GM20431 (cell line): ENCODE data around the gene MCF2L2.

Source experiments
- in situ Hi-C: fragments of 300-500 bp; cut with MseI, MboI; formaldehyde crosslinking; loops from one replicate; pipeline ENCODE4 v1.15.0; 2020; ENCODE audit warnings: low sequenced_read_pairs; ENCODE audit not compliant: unreplicated experiment

MCF2L2 gene

DNA sequence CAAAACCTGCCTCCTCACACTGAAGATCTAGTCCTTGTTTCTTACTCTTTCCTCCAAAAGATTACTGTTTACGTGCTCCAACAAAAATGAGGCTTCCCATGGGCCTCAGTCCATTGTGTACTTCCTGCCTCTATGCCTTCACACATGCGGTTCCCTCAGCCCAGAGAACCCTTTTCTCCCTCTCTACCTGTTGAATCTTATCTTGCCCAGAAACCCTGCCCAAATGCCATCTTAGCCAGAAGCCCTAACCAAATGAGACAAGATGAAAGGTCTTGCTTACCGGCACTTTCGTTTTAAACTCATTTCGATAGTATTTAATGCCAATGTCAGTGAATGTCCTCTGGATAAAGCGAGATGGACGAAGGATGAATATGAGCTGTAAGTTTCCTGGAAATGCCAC, 89.9 kb downstream of the MCF2L2 start:
- in situ Hi-C loops: no loop called here

DNA sequence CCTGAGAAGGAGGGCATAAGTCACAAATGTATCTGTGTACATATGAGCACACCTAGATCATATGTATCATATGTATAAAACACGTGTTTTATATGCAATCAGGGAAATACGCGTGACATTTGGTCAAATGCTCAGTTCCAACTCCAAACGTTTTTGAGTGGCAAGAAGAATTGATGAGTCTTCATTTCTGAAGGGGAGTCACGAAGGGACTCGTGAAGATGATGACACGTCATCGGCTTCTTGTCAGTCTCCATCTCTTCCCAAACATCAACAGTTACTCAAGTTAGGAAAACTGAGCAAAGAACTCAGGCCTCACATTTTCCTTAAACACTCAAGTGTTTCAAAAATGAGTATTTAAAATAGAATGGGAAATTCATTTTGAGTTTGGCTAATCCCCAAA, 95.9 kb downstream of the MCF2L2 start:
- in situ Hi-C loops: no loop called here

DNA sequence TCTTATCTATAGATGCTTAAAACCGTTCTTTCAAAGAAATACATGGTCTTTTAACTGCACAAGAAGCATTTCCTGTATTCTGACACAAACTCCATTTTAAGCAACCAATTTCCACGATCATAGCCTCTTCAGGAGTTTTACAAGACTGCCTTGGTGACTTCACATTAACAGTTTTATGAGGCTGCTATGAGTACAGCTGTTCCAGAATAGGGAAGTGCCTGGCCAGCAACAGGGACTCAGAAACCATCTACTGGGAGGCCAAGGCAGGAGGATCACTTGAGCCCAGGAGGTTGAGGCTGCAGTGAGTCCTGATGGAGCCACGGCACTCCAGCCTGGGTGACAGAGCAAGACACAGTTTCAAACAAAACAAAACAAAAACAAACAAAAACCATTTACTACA, 96.9 kb downstream of the MCF2L2 start:
- in situ Hi-C loops: no loop called here

DNA sequence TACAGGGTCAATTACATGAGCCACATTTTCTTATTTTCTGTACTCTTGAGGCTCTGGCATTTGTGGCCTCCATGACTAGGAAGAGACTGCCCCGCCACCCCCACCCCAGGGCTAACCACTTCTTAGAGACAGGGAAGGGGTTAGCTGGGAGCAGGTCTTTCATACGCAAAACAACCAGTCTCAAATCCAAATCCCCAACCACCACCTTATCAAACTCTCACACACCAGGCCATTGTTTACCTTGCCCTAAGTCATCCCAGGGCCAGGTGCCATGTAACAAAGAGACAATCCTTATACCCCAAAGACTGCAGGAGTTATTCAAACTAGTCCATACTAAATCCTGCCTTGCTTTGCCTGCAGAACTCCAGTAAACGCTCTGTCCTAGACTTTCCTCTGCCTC, 97.5 kb downstream of the MCF2L2 start:
- in situ Hi-C loops: no loop called here

DNA sequence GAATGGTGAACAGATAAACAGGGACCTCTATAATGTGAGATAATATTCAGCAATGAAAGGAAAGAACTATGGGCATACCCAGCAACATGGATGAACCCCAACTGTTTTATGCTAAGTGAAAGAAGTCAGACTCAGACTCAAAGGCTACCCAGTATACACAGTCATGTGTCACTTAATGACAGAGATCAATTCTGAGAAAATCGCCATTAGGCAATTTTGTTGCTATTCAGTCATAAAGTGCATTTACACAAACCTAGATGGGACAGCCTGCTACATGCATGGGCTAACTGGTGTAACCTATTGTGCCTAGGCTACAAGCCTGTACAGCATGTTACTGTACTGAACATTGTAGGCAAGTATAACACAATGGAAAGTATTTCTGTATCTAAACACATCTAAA, 98.9 kb downstream of the MCF2L2 start:
- in situ Hi-C loops: no loop called here

DNA sequence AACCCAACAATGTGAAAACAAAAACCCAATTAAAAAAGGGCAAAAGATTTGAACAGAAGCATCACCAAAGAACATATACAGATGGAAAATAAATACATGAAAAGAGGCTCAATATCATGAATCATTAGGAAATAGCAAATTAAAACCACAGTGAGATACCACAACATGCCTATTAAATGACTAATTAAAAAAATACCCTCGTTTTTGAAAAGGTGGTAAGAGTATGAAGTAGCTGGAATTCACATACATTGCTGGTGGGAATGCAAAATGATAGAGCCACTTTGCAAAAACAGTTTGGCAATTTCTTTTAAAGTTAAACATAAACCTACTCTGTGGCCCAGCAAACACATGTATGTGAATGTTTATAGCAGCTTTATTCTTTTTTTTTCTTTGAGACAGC, 99.6 kb downstream of the MCF2L2 start:
- in situ Hi-C loops: no loop called here

DNA sequence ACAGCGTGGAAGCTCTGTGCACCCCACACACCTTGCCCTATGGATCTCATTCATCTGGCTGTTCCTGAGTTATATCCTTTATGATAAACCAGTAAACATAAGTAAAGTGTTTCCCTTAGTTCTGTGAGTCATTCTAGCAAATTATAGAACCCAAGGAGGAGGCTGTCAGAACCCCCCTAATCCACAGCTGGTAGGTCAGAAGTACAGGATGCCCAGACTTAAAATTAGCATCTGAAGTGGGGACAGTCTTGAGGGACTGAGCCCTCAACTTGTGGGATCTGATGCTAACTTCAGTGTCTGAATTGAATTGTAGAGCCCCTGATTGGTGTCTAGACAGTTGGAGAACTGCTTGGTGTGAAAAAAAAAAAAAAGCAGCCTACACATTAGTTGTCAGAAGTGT, 100.3 kb downstream of the MCF2L2 start:
- in situ Hi-C loops: no loop called here

DNA sequence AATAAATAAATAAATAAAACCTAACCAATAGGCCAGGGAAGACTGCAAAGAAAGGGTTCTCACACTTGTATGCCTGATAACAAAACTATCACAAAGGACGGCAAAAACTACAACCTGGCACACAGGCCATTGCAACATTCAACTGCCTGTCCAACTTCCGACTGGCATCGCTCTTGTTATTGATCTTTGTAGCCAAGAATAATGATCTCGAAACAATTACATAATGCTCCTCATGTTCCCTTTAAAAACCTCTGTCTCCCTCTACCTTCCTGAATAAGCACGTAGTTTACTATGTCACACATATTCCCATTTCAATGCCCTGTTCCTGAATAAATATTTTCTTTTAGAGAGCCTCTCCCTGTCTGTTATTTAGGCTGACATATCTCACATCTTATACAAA, 101.1 kb downstream of the MCF2L2 start:
- in situ Hi-C loops: no loop called here

DNA sequence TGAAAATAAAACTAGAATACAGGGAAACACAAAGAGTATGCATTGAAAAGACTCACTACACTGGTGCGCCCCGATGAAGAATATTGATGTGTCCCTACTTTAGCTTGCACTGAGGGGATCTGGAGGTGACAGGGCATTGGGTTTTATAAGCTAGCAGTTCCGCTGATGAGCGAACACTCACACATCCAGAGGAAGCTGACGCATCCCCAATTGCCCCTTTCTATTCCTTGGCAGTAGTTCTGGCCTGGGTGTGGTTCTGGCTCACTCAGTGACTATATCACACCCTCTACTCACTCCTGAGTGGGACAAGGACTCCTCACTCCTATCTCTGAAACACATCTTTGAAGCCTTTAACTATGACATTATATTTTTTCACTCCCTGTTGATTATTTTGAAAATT, 104.3 kb downstream of the MCF2L2 start:
- in situ Hi-C loops: no loop called here

DNA sequence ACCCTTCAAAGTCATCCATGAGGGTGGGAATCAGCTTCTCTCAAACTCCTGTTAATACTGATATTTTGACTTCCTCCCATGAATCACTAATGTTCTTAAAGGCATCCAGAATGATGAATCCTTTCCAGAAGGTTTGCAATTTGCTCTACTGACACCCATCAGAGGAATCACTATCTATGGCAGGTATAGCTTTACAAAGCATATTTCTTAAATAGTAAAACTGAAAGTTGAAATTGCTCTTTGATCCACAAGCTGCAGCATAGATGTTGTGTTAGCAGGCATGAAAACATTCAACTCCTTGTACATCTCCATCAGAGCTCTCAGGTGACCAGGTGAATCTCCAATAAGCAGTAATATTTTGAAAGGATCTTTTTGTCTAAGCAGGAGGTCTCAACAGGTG, 109.0 kb downstream of the MCF2L2 start:
- in situ Hi-C loops: no loop called here

DNA sequence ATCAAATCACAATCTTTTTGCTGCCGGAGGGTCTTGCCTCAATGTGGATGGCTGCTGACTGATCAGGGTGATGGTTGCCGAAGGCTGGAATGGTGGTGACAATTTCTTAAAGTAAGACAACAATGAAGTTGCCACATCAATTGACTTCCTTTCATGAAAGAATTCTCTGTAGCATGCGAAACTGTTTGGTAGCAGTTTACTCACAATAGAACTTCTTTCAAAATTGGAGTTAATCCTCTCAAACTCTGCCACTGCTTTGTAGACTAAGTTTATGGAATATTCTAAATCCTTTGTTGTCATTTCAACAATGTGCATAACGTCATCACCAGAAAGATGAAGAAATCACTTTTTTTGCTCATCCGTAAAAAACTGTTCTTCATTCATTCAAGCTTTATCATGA, 109.5 kb downstream of the MCF2L2 start:
- in situ Hi-C loops: no loop called here

DNA sequence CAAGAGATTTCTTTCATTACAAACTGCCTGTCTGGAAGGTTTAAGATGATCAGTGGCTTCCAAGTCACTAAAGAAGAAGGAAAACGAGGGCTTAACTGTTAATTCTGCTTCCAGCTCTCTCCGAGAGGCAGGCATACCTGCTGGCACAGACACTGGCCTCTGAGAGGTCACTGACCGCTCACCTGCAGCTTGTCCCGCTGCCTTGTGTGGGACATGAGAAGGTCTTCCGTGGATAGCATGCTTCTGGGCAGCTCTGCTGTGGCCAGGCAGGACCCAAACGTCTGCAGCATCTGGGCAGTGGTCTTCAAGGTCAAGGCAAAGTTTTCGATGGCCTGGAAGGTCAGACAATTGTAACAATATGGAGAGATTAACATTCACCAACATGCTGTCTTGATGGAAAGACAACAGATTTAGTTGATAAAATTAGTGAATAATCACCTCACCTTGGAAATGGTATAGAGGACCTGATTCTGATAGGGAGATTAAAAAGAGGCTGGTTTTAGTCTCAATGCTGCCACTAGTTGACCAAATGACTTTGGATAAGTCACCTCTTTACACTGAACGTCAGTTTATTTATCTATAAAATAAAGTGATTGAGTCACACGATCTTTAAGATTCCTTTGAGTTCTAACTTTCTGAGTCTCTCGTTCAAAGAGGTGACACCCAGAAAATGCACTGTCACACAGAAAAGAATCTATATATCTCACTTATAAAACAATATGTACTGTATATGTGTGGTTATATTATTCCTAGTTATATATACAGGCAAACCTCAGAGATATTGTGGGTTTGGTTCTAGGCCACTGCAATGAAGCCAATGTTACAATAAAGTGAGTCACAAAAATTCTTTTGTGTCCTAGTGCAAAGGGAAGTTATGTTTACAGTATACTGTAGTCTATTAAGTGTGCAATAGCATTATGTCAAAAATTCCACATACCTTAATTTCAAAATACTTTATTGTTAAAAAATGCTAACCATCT, 110.2 kb downstream of the MCF2L2 start:
- in situ Hi-C loops: no loop called here

DNA sequence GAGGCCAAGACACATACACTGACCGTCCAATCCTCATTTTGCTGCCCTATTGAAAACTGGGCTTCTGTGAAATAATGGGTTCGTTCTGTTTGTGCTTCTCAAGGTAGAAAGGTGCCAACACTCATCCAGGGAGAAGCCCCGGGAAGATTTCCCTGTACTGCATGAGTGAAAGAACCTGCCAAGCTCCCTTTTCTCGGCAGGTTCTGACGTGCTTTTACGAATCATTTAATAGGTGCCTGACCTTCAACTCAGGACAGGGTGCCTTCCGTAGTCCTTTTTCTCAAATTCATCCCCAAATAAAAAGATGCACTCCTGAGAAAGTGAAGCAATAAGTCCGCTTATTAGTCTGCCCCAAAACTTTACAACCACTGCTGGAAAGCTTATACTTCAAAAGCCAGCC, 111.1 kb downstream of the MCF2L2 start:
- in situ Hi-C loops: no loop called here

DNA sequence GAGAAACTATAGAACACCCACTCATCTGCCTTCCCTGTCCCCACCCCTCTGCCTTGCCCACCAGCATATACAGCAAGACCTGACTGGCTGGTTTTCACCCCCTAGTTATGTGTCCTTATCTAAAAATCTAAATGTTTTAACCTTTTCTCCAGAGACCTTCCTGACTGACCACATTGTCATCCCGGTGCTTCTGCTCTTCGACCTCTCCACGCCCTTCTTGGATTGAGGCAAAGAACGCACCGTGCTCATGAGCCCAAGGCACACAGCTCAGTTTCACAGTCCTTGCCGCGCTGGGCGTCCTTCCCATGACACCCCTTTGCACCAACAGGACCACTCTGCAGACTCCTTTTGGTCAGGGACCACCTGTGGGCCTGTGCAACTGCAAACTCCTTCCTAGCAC, 112.7 kb downstream of the MCF2L2 start:
- in situ Hi-C loops: no loop called here

DNA sequence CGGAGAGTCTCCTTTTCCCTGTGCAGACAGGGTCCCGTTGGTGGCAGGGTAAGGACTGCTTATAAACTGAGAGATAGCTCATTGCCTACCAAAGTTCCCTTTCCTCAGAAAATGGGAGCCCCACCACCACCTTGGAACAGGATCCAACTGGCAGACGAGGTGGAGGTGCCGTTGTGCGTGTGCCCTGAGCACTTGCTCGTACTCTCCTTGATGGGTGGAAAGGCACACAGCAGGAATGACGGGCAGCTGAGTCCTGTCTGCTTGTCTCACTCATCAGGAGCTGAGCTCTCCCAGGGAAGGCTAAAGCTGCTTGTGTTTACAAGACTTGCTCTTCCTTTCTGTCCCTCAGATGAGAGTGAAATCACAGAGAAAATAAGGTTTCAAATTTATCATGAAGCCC, 114.7 kb downstream of the MCF2L2 start:
- in situ Hi-C loops: no loop called here

DNA sequence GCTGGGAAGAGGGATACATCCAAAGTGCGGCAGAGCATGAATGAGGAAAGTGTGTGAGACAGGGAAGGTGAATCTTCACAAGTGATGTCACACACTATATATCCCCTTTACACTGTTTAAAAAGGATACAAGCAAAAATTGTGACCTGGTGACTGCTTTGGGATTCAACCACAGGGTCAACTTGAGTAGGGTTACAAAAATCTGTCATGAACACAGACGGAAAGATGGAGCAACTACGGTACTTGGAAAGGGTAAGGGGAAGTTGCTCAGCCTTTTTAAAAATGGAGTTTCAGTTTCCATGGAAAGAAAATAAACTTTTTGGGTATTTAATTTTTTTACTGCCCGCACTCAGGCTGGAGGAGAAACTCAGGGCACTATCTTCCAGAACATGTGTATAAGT, 115.1 kb downstream of the MCF2L2 start:
- in situ Hi-C loops: no loop called here

DNA sequence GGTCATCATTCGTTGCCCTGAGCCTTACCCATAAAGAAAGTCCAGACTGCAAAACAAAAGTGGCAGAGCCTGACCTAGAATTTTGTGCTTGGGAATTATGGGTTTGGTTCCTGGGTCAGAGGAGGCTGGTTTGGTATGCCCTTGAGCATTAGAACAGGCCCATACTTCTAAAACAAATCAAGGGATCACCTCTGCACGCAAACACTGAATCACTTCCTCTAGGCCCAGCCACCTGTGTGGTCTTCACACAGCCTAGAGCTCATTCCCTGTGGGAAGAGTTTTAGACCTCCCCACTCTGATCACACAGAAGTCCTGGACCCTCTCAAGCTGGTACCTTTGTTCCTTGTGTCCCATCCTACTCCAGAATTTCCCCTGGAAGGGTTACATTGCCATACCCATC, 116.0 kb downstream of the MCF2L2 start:
- in situ Hi-C loops: no loop called here

DNA sequence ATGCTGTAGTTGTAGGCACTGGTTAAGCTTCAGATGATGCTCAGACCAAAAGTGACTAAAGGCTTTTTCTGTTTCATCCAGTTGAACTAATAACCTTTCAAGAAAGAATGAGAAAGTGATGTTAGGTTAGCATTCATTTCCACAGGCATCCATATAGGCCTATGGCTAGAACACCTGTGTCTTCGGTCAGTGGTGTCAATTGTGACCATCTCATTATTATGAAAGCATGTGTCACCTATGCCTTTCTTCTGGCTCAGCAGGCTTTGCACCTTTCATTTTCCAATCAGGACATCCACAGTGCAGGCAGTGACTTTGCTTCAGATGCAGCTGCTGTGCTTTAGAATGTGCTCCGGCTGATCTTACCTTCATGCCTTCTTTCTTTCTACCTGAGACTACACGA, 117.5 kb downstream of the MCF2L2 start:
- in situ Hi-C loops: no loop called here

DNA sequence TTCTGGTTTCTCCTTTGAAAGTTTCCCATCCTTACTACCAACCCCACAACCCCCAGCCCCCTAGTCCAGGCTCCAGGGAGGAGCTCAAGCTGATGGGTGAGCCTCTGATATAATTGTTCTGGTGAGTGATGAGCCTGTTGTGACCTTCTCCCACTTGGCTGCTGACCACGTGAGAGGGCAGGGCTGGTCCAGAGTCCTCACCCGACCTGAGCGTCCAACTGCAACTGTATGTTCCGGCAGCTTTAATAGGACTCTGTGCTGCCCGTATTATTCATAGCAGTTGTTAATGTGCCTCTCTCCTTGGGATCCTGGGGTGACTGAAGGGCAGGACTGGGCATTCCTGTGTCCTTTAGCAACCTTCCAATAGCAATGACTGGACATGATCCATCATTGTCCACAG, 119.1 kb downstream of the MCF2L2 start:
- in situ Hi-C loops: no loop called here

DNA sequence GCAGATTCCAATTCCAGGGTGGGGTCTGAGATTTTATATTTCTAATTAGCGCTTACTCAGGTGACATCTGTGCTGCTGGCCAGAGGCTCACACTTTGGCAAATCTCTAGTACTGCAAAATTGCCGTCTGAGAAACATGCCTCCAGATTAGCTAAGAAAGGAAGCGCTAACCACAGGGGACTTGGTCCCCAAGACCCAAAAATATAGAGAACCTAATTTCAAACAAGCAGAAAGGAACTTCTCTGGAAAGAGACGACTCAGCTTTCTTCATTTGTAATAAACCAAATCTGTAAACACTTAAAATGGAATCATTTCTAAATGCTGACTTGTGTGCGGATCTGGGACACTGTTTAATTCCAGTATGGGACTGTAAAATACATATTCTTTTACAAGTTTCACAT, 119.7 kb downstream of the MCF2L2 start:
- in situ Hi-C loops: no loop called here

DNA sequence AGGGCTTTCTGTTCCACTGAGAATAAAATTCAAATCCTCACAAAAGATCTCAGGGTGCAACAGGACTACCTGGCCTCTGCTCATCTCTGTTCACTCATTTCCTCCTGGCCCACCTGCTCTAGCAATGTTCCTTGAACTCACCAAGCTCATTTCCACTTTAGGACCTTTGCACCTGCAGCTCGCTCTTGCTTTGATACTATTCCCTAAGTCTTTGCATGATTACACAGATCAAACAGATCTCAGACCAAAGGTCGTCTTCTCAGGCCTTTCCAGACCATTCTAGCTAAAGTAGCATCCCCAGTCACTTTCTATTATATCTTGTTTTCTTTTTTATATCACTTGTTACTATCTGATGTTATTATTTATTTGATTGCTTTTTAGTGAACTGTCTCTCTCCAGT, 120.7 kb downstream of the MCF2L2 start:
- in situ Hi-C loops: no loop called here
